ENCODE results near the gene CABP1.

DNA sequence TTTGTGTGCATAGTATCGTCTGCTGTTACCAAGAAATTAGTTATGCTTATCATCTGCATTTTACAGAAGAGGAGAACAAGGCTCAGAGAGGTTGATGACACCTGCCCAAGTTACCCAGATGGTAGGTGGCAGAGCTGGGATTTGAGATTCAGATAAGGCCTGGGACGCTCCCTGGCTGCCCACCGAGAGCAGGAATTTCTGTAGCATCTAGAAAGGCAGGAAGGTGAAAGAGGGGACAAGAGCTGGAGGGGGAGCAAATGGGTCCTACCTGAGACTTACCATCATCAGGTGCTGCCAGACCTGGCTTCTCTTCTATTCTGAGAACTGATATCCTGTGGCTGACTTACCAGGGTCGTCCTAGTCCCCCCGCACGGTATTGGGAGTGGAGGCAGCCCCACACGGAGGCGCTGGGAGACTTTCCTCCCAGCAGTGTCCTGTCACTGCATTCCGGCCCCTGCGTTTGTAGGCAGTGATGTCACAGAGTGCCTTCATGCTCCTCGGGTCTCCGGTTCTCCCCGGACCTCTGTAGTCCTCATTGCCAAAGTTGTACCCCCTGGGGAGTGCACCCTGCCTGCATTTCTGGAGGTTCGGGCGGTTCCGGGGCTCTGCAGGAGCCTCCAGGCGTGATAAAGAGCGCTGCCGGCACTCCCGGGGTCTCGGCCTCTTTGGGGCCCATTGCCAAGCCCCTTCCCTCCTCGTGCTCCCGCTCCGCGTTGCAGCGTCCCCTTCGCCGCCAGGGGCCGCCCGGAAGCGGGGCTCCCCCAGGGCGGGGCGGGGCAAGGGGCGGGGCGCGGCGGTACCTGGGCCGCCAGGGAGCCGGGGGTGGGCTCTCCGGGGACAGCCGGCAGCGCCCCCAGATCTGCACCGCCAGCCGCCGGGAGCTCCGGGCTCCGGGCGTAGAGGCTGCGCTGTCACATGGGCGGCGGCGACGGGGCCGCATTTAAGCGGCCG, at the start of gene CABP1:
- TF ChIP-seq POLR2A (IDR thresholded peaks at IDR 0.05) (no peak), POLR2AphosphoS5 (IDR thresholded peaks at IDR 0.05) (no peak)
